ENCODE results near the gene MEIS1. TPM values are rescaled to one million over a fixed set of nuclear protein-coding genes. Genes with fewer than 3 reads are reported as not detected.

Gene MEIS1
- total and polyA plus RNA-seq, 2 donors (not counting 1 experiment from before 2014, with no cell fraction given), result 0.03 TPM; not detected in 1

DNA sequence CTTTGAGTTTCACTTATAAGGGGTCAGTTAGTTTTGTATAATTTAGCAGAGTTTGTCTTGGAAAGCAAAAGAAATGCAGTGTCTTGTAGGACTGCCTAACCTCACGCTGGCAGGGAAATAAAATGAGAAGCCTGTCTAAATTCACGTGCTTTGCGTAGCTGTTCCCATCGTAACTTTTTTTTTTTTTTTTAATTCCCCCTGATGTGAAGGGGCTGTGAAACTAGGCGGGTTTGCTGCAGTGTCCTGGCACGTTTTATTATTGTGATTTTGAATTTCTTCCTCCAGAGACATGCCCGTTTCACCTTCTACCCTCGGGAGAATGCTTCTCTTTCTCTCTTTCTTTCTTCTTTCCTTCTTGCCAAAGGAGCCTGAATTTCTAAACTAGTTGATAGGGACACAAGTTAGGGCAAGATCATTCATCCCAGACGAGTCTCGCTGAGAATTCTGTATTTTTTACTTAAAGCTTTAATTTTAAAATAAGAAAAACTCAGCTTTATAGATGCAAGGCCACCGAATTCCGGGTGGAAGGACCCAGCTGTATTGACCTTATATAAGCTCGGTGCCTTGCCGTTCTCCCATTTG is 2.3 kb downstream of the MEIS1 start:
- POLR2A ChIA-PET, result interaction anchor here (0.6 kb wide), 1 partner anchor 143 kb away, joined by 10 read pairs; no protein-coding TSS in a partner anchor
- Histone ChIP-seq H3K36me3 (replicated peaks in 1 of 2; ENCODE audit: control extremely low read depth in 1 of 2, control insufficient read depth in 1 of 2, extremely low read depth in 1 of 2, insufficient read depth in 2 of 2, low read length in 1 of 2) (no peaks in the 10 kb centered on the region), H3K9ac (ENCODE audit: low read length) (no peak overlapping the region), H3K4me3 (ENCODE audit: control extremely low read depth in 1 of 5, extremely low read depth in 1 of 5, insufficient read depth in 1 of 5, low read depth in 2 of 5, low read length in 4 of 5) (no peak overlapping the region), H3K27ac (ENCODE audit: low read length in 2 of 2) (no peak overlapping the region), H3K4me1 (ENCODE audit: control insufficient read depth in 2 of 2, insufficient read depth in 2 of 2, low read length in 2 of 2) (peaks cover 44 to 67% of the 10 kb centered on the region in 2 donors), H3K4me2 (replicated peaks; ENCODE audit: low read depth, low read length, poor library complexity, severe bottlenecking) (no peak overlapping the region), H3K27me3 (replicated peaks in 1 of 4; ENCODE audit: control extremely low read depth in 1 of 4, control insufficient read depth in 3 of 4, insufficient read depth in 4 of 4, low read length in 3 of 4) (peaks cover 0 to 78% (median 54%) of the 10 kb centered on the region in 4 experiments), H2AFZ (ENCODE audit: insufficient read depth, low read depth, low read length, poor library complexity, severe bottlenecking) (peak overlapping the region; percentile 28), H3K79me2 (ENCODE audit: control insufficient read depth, insufficient read depth, low read length) (no peaks in the 10 kb centered on the region), H4K20me1 (ENCODE audit: control insufficient read depth, insufficient read depth, low read length, poor library complexity, severe bottlenecking) (no peaks in the 10 kb centered on the region), H3K9me3 (ENCODE audit: control extremely low read depth in 1 of 3, control insufficient read depth in 2 of 3, insufficient read depth in 1 of 3, low read length in 2 of 3) (peaks cover 0 to 15% (median 0%) of the 10 kb centered on the region in 3 donors)
- intact Hi-C loops (cut with micrococcal nuclease), result no loop called here
- peak overlapping the region; percentile 6 for H3K4me3 Mint-ChIP-seq
- 2% methylated on average over 6 of the region's 14 CpGs for WGBS (ENCODE audit: insufficient coverage)
- ATAC-seq (ENCODE audit: low read depth) (no peak), DNase-seq (no peak)
- H3K27me3 Mint-ChIP-seq, result peaks cover 83% of the 10 kb centered on the region
- TF ChIP-seq, protein P1, sequence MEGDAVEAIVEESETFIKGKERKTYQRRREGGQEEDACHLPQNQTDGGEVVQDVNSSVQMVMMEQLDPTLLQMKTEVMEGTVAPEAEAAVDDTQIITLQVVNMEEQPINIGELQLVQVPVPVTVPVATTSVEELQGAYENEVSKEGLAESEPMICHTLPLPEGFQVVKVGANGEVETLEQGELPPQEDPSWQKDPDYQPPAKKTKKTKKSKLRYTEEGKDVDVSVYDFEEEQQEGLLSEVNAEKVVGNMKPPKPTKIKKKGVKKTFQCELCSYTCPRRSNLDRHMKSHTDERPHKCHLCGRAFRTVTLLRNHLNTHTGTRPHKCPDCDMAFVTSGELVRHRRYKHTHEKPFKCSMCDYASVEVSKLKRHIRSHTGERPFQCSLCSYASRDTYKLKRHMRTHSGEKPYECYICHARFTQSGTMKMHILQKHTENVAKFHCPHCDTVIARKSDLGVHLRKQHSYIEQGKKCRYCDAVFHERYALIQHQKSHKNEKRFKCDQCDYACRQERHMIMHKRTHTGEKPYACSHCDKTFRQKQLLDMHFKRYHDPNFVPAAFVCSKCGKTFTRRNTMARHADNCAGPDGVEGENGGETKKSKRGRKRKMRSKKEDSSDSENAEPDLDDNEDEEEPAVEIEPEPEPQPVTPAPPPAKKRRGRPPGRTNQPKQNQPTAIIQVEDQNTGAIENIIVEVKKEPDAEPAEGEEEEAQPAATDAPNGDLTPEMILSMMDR (IDR thresholded peaks at IDR 0.05), result no peak
- no peak for TF ChIP-seq EZH2 (IDR thresholded peaks at IDR 0.05; ENCODE audit: borderline replicate concordance, insufficient read depth, low read depth, low read length, poor library complexity, severe bottlenecking)
- H3K27ac Mint-ChIP-seq, result no peak overlapping the region
- CTCF ChIA-PET, result no interaction called here
- H3K4me1 Mint-ChIP-seq, result peaks cover 48% of the 10 kb centered on the region
- no peaks in the 10 kb centered on the region for H3K9me3 Mint-ChIP-seq (ENCODE audit: insufficient read depth)

DNA sequence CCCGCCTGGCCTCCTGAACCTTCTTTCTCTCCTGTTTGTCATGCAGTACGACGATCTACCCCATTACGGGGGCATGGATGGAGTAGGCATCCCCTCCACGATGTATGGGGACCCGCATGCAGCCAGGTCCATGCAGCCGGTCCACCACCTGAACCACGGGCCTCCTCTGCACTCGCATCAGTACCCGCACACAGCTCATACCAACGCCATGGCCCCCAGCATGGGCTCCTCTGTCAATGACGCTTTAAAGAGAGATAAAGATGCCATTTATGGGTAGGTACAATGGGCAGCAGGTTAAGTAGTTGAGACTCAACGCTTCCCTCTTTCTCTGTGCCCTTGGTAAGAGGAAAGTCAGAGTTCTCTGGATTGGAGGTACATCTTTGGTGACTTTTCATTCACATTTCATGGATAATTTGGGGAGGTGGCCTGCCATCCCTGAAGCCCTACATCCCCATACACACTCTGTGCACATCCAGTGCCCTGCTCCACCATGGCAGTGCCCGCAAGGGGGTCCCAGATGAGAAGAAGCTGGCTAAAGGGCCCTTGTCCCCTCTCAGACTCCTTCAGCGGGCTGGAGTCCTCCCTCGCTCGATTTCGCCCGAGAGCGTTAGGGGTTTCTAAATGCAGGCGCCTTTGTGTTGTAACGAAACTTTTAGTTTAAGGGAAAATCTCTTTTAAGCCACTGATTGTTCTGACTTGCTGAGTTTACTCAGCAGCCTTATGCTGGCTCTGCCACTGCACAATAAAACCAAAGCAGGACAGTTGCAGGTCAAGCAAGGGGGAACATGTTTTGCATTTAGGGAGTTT is 3.0 kb downstream of the MEIS1 start:
- no peaks in the 10 kb centered on the region for H3K9me3 Mint-ChIP-seq (ENCODE audit: insufficient read depth)
- Histone ChIP-seq H3K4me3 (ENCODE audit: control extremely low read depth in 1 of 5, extremely low read depth in 1 of 5, insufficient read depth in 1 of 5, low read depth in 2 of 5, low read length in 4 of 5) (no peak overlapping the region), H3K27ac (ENCODE audit: low read length in 2 of 2) (no peak overlapping the region), H3K9me3 (ENCODE audit: control extremely low read depth in 1 of 3, control insufficient read depth in 2 of 3, insufficient read depth in 1 of 3, low read length in 2 of 3) (peaks cover 0 to 10% (median 0%) of the 10 kb centered on the region in 3 donors), H3K79me2 (ENCODE audit: control insufficient read depth, insufficient read depth, low read length) (no peaks in the 10 kb centered on the region), H3K36me3 (replicated peaks in 1 of 2; ENCODE audit: control extremely low read depth in 1 of 2, control insufficient read depth in 1 of 2, extremely low read depth in 1 of 2, insufficient read depth in 2 of 2, low read length in 1 of 2) (no peaks in the 10 kb centered on the region), H3K27me3 (replicated peaks in 1 of 4; ENCODE audit: control extremely low read depth in 1 of 4, control insufficient read depth in 3 of 4, insufficient read depth in 4 of 4, low read length in 3 of 4) (peaks cover 0 to 76% (median 57%) of the 10 kb centered on the region in 4 experiments), H3K4me2 (replicated peaks; ENCODE audit: low read depth, low read length, poor library complexity, severe bottlenecking) (no peak overlapping the region), H3K9ac (ENCODE audit: low read length) (no peak overlapping the region), H2AFZ (ENCODE audit: insufficient read depth, low read depth, low read length, poor library complexity, severe bottlenecking) (peak overlapping the region; percentile 28), H4K20me1 (ENCODE audit: control insufficient read depth, insufficient read depth, low read length, poor library complexity, severe bottlenecking) (no peaks in the 10 kb centered on the region), H3K4me1 (ENCODE audit: control insufficient read depth in 2 of 2, insufficient read depth in 2 of 2, low read length in 2 of 2) (peaks cover 41 to 63% of the 10 kb centered on the region in 2 donors)
- H3K27me3 Mint-ChIP-seq, result peaks cover 84% of the 10 kb centered on the region
- no peak for ATAC-seq (ENCODE audit: low read depth)
- peaks cover 44% of the 10 kb centered on the region for H3K4me1 Mint-ChIP-seq
- intact Hi-C loops (cut with micrococcal nuclease), result no loop called here
- WGBS (ENCODE audit: insufficient coverage), result 3% methylated on average over 9 of the region's 22 CpGs
- no peak overlapping the region for H3K4me3 Mint-ChIP-seq
- H3K27ac Mint-ChIP-seq, result no peak overlapping the region
- TF ChIP-seq, protein P1 (IDR thresholded peaks at IDR 0.05), result no peak
- no peak for TF ChIP-seq EZH2 (IDR thresholded peaks at IDR 0.05; ENCODE audit: borderline replicate concordance, insufficient read depth, low read depth, low read length, poor library complexity, severe bottlenecking)
- POLR2A ChIA-PET, result no interaction called here
- CTCF ChIA-PET, result no interaction called here
- no peak for DNase-seq

All from B cell (primary cell).